Midbrain (tissue), 1 donor: Measurements from ENCODE around the gene TNFRSF8.

ENCODE experiments used
- DNase-seq: peaks from one replicate; lab custom pipeline; 2025; lab: John Stamatoyannopoulos, UW

The TNFRSF8 gene

DNA sequence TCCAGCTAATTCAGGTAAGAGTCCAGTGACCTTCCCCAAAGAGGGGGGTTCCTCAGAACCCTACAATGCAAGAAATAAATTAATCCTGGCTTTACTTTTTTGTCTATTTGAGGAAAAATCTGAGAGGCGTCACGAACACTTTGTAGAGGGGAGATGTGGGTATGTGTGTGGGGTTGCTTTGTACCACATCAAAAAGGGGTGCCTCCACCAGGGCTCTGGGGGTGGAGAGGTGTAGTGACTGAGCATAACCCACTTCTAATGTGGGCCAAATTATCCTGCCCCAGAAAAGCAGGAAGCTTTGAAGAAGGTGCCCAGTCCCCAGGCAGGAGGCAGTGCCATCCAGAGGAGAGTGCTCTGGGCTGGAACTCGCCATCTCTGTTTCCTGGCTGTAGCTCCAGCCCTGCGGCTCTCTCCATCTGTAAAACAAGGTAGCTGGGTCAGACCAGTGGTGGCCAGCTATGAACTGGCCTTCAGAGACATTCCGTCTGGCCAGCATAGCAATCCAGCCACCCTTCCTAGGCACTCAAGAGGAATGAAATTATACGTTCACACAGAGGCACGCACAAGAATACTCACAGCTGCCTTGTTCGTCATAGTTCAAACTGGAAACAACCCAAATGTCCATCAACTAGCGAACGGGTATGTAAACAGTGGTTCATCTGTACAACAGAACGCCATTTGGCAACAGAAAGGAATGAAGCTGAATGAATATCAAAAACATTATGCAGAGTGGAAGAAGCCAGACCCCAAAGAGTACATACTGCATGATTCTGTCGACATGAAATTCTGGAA is 58.3 kb downstream of the TNFRSF8 start:
- DNase-seq = no peak

DNA sequence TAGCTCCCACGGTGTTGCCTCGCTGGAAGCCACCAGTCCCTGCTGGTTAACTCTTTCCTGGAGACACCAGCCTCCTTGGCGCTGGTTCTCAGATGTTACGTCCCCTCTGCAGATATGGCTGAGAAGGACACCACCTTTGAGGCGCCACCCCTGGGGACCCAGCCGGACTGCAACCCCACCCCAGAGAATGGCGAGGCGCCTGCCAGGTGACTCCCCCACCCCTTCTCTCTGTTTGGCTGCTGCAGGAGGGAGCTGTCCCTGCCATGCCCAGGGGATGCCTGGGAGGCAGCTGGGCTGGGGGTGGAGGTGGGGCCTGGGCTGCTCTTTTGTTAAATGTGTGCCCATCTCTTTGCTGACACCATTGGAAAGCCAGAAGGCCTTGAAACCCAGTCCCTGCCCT is 60.1 kb downstream of the TNFRSF8 start:
- no peak for DNase-seq

DNA sequence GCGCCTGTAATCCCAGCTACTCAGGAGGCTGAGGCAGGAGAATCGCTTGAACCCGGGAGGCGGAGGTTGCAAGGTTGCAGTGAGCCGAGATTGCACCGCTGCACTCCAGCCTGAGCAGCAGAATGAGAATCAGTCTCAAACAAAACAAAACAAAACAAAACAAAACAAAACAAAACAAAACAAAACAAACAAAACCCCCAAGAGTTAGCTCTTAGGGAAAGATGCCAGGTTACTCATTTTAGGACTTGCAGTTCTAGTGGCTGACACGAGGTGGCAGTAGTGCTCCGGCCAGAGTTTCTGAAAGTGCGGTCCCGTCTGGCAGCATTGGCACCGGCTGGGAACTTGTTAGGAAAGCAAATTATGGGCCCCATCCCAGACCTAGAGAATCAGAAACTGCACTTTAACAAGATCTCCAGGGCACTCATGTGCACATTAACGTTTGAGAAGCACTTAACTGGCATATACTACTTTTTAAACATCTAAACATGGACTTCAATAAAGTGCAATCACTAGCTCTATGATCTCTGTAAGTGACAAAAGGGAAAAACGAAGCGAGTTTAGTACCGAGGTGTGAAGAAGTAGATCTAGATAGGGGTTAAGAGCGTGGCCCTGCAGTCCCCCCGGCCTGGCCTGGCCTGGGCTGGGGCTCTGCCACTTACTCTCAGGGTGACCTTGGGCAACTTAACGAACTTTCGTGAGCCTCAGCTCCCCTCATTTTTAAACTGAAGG is 61.8 kb downstream of the TNFRSF8 start:
- DNase-seq = peak; percentile 84

DNA sequence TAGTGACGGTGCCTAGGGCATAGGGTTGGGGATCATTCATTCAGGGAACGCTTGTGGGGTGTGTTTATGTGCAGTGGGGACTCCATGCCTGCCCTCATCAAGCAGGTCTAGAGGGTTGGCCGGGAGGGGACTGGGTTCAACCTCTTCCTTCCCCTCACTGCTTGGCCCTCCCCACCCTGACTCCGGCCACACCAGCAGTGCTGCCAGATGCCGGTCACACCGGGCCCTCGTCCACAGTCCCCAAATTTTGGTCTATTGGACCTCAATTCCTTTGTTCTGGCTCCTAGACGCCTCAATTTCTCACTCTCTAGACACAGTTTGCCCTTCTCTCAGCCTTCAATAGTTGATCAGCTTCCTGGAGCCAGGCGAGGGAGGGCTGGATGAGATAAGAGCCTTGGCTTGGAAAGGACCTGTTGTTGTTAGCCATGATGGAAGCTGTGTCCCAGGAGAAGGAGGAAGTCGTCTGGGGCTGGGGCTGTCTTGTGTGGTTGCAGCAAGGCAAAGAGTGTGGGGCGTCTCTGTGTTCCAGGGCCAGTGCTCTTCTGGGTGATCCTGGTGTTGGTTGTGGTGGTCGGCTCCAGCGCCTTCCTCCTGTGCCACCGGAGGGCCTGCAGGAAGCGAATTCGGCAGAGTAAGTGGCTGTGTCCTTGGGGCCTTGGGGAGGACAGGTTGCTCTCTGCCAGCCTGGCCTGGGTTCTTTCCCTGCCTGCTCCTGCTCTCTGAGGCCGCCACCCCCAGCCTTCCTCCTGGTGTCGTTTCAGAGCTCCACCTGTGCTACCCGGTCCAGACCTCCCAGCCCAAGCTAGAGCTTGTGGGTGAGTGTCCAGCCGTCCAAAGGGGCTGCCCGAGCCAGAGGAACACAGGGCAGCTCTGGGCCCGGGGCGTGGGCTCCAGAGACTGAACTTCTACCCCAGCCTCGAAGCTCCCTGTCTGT is 62.6 kb downstream of the TNFRSF8 start:
- DNase-seq = no peak

DNA sequence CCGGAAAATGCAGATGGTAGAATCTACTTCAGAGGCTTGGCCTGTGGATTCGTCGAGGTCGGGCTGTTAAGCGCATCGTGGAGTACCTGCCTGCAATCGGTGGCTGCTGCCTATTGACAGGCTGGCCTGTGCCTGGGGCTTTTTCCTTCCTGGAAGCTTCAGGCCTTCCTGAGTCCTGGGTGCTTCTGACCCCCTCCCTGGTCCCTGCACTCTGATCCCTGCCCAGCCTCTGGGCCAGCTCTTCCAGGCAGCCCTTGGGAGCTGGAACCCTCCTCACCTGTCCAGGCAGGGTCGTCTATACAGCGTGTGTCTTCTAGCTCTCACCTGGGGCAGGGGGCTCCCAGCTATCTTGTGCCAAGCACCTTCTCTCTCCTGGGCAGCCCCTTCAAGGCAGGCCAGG is 63.7 kb downstream of the TNFRSF8 start:
- DNase-seq = no peak

DNA sequence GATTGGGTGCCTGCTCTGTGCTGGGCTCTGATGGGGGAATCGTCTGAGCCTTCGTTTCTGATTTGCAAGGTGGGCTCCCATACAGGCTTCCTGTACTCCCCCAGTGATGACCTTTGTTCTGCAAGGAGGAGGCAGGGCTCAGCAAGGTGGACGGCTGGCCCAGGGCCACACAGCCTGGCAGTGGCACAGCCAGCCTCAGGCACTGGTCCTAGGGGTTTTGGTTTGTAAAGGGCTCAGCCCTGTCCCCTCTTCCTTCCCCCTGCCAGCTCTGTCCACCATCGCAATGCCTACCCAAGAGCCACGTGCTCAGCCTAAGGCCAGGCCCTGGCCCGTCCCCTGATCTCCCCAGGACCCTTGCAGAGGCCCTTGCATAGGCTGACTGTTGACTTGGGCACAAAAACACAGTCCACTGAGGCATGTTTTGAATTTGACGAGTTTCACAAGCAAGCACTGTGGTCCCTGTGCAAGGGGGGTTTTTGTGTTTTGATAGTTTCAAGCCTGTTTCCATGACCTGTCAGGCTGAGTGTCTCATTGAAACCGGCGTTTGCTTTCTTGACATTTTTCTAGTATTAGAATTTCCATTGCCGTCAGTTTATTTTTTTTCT is 64.2 kb downstream of the TNFRSF8 start:
- no peak for DNase-seq

DNA sequence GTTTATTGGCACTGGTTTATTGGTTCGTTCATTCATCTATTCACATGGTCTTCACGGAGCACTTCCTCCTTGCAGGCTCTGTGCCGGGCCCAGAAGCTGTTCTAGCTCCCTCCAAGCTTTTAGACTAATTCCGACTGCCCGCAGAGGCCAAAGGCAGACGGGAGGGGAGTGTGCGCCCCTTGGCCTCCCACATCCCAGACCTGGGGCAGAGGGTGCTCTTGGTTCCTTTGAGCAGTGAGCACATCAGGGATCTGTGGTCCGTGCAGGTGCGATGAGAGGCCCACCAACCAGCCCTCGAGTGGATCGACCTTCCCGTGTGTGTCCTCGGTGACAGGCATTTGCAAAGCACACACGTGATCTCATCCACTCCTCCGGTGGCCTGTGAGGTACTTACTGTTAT is 65.0 kb downstream of the TNFRSF8 start:
- no peak for DNase-seq

DNA sequence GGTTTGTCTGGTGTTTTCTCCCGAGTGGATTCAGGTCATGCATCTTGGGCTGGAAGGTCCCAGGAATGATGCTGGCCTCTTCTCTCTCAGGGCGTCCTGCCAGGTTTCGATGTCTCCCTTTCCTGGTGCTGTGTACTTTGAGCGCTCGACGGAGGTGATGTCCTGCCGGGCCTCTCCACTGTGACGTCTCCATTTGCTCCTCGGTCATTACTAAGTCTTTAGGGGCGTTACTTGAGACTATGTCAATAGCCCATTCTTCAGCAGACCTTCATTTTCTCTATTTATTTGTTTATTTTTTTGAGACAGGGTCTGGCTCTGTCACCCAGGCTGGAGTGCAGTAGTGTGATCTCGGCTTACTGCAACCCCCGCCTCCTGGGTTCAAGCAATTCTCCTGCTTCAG is 66.5 kb downstream of the TNFRSF8 start:
- no peak for DNase-seq

DNA sequence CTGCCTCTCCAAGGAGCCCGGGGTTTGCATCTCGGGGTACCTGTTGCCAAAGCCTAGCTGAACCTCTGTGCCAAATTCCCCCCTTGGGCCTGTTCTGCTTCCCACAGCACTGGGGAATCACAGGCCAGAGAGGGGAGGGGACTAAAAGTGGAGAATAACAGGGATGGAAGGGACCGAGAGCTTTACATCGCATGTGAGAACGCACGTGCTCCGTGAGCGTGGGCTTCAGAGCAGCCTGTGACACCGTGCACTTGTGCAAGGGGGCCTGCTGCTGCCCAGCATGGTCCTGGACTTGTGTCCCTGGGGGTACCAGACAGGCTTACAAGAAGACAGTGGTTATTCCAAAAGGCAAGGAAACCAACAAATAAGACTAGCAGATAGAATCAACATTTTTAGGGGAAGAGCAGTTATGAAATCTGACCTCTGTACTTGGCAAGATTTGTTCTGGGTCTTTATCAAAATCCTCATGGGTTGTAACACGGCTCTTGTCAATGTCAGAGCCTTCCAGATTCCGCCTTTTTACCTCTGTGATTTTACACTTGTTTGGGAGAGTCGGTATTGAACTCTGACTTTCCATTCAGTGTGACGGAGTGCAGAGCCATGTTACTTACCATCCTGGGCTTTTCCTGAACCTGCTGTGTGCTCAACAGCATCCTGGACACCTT is 67.5 kb downstream of the TNFRSF8 start:
- DNase-seq = no peak

DNA sequence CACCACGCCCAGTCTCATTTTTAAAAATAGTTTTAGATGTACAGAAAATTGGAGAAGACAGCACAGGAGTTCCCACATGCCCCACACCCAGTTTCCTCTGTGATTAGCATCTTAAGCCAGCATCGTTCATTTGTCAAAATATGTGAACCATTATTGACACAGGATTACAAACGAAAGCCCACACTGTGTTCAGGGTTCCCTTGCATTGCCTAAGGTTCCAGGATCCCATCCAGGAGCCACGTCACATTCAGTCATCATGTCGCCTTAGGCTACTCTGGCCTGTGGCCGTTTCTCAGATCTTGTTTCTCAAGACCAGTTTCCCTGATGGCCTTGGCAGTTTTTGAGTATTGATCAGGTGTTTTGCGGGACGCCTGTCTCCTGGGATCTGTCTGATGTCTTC is 69.0 kb downstream of the TNFRSF8 start:
- no peak for DNase-seq

DNA sequence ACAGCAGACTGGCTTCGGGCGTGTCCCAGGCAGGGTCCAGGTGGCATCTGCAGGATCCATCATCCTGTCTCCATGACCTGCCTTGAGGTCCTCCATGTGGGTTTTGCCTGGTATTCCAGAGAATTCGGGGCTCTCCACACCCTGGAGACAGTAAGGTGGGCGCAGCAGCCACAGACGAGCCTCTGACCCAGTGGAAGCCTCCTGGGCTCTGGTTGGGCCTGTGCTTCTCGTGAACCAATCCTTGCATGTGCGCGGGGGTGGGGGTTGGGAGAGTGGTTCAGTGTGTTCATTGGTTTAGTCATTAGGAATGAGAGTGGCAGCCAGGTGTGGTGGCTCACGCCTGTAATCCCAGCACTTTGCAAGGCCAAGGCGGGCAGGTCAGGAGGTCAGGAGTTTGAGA is 71.6 kb downstream of the TNFRSF8 start:
- DNase-seq = no peak

DNA sequence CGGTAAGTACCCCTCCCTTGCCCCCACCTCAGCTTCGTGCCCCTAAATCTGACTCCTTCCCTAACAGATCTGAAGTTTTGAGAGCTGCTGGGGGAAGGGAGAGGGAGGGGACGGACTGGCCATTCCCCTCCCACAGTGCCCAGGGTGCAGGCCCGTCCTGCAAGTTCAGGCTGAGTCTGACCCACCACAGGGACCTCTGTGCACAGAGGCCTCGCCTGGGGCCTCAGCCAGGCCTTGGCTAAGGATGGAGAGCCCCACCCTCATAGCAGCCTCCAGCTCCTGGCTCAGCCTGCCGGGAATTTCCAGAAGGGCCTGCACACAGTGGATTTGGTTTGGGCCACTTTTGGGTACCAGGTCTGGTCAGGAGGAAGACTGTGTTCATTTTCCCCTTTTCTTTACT is 72.5 kb downstream of the TNFRSF8 start:
- no peak for DNase-seq

DNA sequence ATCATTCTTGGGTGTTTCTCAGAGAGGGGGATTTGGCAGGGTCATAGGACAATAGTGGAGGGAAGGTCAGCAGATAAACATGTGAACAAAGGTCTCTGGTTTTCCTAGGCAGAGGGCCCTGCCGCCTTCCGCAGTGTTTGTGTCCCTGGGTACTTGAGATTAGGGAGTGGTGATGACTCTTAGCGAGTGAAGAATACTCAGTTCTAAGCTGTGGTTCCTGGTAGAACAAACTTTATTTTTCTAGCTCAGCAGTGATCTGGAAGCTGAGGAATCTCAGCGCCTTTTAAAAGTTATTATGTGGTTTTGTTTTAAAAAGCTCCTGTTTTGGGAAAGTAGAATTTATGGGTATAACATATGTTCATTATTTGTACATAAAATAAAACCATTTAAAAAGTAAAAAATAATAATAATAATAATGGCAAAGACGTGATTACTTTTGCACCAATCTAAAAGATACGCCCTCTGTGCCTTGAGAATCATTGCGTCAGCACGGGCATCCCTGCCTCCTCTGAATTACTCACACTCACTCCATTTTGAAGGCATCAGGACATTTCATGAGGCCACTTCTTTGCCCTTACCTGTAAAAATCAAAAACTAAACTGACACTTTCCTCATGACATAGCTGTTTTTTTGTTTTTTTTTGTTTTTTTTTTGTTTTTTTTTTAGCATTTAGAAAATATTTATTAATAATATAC is 74.0 kb downstream of the TNFRSF8 start:
- no peak for DNase-seq

DNA sequence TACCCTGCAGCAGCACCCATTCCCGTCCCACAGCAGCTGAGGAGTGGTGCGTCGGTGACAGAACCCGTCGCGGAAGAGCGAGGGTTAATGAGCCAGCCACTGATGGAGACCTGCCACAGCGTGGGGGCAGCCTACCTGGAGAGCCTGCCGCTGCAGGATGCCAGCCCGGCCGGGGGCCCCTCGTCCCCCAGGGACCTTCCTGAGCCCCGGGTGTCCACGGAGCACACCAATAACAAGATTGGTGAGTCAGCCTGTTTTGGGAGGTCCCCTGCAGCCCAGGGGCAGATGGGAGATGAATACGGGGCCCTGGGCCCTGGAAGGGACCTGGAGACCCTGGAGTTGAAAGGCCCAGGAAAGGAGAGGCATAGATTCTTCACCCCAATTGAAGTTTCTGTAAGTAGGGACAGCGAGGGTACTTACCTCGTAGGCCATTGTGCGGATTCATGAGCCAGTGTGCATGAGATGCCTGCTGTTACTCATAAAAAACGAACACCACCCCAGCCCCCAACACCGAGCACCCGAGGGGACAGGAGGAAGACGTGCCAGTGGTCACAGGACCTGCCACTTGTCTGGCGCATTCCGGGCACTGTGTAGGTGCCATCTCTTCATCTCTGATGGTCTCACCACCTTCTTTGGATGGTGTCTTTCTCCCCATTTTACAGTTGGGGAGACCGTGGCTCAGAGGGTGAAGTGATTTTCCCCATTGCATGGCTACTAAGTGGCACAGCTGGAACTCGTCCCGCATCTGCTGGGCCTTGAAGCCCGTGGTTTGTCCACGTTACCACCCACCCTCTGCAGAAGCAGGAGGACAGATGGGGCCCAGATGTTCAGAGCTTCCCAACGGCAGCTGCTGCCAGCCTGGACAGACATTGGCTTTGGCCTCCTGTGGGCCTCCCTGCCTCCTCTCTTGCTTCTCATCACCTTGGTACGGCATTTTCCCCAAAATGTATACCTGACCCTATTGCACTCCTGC is 75.4 kb downstream of the TNFRSF8 start:
- DNase-seq = no peak

DNA sequence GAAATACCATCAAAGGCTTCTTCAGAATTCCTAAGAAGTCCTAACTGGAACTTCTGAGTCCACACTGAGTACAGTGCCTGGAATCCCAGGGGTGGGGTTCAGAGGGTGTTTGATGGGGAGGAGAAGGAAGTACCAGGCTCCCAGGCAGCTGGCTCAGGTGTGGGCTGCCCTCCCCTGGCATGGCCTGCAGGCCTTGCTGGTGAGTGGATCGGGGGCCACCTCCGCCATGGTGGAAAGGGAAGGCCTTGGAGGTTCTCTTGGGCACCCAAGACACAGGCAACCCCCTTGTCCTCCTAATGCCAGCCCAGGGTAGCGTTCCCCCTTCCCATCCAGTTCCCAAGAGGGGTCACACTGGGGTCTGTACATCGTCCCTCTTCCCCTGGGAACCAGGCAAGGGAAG is 76.9 kb downstream of the TNFRSF8 start:
- DNase-seq = no peak

DNA sequence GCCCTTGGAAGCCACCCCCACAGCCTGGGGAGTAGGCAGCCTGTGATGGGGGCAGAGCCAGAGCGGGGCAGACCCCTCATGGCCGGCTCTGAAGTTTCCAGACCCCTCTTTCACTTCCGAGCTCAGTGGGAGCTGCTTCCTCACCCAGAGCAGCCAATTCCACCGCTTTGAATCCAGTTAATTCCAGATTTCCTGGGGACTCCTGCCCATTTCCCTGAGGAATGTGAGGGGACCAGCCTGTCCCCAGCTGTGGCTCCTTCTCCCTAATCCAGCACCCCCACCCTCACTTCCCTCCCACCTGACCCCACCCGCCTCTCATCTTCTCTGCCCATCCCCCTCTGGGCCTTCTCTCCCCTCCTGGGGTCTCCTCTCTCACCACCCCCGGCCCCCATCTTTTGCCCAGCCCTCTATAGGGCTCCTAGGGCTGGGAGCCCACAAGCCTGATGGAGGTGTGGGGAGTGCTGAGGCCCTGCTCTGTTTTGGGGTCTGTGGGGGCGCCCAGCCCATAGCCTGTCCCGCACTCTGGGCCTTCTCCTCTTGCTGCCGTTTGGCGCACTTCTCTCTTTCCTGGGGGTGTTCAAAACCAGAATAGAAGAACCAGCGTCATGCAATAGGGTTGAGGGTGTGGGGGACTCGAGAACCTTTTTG is 77.5 kb downstream of the TNFRSF8 start:
- no peak for DNase-seq

DNA sequence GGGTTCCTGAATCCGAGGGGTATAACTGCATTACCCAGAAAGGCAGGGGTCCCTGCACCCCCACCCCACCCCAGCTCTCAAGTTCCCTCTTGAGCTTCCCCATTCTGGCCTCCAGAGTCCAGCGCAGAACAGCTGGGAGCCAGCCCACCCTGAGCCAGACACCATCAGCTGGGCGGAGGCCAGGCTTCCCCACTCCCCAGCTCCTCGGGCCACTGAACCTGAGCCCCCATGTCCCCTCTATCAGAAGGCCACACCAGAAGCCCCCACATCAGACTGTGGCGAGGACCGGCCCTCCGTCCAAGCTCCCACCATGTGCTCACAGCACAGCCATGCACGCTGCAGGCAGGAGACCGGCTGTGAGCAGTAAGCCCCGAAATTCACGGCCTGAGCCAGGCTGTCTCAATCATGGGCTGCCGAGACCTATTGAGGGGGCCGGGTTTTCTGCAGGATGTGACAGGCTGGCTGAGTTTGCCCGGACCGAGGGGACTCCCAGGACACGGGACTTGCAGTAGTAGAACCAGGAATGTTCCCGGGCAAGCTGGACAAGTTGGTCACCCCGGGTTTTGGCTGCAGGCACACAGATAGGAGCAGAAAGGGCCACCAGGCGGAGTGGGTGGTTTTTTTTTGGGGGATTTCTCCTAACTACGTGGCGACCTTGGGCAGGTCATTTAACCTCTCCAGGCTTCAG is 78.2 kb downstream of the TNFRSF8 start:
- no peak for DNase-seq

DNA sequence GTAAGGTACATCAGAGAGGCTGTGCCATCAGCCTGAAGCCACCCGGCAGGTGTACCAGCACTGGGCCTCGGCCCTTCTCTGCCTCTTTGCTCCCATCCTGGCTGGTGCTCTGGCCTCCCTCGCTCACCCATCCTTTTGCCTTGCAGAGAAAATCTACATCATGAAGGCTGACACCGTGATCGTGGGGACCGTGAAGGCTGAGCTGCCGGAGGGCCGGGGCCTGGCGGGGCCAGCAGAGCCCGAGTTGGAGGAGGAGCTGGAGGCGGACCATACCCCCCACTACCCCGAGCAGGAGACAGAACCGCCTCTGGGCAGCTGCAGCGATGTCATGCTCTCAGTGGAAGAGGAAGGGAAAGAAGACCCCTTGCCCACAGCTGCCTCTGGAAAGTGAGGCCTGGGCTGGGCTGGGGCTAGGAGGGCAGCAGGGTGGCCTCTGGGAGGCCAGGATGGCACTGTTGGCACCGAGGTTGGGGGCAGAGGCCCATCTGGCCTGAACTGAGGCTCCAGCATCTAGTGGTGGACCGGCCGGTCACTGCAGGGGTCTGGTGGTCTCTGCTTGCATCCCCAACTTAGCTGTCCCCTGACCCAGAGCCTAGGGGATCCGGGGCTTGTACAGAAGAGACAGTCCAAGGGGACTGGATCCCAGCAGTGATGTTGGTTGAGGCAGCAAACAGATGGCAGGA is 79.2 kb downstream of the TNFRSF8 start:
- DNase-seq = no peak
